Measurements from ENCODE around the gene KCNIP4.

Gene KCNIP4

DNA sequence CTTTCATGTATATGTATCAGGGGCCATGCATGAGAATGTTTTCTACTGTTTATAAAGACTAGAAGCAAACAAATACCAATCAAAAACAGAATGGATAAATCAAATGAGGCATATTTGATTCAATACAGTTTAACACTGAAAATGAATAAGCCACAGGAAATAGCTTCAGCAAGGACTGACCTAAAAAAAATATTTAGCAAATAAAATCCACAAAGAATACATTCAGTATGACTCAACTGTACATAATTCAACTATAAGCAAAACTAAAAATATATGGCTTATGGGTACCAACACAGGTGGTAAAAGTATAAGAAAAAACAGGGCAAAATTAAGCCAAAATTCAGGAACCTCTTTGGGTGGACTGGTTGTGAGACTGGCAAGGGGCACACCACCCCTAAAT lies 112.9 kb downstream of the KCNIP4 start:
- no peak for DNase-seq

DNA sequence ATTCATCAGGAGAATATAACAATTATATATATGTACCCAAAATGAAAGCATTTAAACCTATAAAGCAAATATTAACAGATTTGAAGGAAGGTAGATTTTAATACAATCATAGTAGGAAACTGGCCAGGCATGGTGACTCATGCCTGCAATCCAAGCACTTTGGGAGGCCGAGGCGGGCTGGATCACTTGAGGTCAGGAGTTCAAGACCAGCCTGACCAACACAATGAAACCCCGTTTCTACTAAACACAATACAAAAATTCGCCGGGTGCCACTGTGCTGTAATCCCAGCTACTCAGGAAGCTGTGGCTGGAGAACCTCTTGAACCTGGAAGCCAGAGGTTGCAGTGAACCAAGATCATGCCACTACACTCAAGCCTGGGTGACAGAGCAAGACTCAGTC lies 118.3 kb downstream of the KCNIP4 start:
- DNase-seq: no peak

DNA sequence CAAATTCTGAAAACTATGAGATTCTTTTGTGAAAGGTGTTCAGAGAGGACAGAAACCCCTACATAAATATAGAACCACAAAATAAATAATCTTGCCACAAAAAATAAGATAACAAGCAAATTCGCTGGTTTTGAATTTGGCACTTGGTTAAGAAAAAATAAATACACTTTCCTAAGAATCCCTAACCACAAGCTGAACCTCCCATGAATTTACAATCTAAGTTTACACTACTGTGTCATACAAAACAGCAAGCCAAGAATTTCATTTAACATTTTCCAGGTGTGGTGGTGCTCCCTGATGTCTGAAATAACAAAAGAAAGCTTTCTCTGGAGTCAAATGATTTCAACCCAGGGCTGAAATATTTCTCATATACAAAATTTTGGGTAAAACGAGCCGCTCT lies 121.0 kb downstream of the KCNIP4 start:
- no peak for DNase-seq

DNA sequence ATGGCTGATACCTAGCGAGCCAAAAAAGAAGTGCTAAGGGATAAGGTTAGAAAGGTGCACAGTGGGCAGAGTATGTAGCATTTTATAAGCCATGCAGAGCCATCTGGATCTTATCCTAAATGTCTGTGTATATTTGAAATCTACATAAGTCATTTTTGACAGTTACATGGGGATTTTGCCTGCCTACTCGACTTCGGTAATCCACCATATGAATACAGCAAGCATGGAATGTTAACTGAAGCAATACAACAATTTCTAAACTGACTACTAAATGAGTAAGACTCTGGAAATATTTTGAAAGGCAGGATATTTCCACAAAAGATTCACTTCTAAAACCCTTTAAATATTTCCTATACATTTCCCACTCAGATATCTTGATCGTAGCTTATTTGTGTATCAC lies 122.5 kb downstream of the KCNIP4 start:
- no peak for DNase-seq

DNA sequence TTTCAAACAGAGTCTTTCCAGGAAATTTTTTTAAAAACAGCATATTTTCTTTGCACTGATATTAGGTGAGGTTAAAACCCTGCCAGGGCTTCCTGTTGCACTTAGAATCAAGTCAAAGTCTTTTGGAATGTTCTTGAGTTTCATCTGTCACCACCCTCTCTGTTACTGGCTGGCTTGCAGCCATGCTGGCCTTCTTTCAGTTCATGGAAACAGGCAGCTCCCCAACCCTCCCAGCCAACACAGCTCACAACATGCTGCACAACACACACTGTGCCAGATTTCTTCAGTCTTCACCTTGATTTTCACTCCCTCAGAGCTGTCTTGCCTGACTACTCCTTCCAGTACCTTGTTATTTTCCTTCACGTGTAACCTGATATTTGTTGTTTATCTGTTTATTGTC lies 129.5 kb downstream of the KCNIP4 start:
- DNase-seq: no peak

DNA sequence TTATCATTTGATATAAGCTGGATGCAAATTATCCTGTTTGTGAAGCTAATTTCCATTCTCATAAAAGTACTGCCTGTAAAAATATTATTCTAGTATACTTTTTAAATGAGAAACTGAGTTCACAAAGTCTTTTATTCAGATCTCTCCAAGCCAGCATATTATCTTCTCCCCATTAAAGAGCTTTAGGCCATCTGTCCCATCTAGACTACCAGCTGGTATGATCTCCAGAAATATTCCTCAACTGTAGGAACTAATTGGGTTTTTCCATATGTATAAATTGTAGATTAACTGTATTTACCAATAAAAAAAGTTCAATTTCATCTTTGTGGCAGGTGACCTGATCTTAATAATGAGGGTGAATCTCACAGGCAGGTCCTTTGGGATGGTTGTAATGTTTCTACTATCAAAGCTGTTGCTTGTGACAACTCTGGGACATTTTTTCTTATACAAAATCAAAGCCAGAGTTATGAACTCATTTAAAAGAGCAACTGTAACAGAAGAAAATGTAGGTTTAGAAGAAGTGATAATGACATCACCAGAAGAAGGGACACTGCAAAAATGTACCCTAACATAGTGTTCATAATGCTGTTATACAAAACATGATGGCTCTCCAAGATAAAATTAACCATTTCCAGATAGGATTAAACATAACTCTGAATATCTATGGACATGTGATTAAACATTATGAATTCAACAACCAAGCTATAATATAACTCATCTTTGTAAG lies 132.8 kb downstream of the KCNIP4 start:
- no peak for DNase-seq

DNA sequence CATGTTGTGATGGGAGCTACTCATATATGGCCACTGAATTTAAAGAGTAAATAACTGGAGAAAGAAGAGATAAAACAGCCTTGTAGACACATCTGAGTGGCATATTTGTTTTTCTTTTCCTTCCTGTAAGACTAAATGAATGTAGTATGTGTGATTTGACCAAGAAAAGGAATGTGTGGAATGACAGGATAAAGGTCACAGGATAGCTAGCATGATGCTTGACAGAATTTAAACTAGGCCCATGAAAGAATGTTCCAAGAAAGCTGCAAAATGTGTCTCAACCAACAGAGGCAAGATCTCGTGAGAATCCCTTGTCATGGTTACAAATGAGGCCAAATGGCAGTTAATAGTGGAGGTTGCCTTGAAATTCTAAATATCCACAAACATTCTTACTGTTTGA lies 137.0 kb downstream of the KCNIP4 start:
- no peak for DNase-seq

DNA sequence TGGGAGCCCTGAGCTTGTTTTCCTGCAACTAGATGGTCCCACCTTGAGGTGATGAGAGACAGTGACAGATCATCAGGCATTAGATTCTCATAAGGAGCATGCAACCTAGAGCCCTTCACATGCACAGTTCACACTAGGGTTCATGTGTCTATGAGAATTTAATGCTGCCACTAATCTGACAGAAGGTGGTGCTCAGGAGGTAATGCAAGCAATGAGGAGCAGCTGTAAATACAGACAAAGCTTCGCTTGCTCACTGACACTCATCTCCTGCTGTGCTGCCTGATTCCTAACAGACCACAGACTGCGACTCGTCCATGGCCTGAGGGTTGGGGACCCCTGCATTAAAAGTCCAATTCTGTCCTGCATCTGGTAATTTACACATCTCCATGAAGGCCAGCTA lies 141.6 kb downstream of the KCNIP4 start:
- DNase-seq: no peak

DNA sequence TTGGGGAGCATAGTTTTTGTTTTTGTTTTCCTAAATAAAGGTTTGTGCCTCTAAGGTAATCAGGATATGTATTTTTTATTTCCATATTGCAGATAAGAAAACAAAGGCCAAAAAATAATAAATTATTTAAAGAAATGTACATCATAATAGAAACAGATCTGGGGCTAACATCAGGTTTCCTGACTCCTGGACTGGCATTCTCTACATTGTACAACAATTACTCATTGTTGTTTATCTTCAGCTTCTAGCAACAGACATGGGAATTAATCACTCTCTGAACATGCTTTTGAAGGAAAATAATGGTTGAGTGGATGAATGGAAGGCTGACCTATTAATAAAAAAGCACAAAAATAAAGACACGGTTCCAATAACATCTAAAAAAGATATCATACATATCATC lies 146.2 kb downstream of the KCNIP4 start:
- DNase-seq: no peak

DNA sequence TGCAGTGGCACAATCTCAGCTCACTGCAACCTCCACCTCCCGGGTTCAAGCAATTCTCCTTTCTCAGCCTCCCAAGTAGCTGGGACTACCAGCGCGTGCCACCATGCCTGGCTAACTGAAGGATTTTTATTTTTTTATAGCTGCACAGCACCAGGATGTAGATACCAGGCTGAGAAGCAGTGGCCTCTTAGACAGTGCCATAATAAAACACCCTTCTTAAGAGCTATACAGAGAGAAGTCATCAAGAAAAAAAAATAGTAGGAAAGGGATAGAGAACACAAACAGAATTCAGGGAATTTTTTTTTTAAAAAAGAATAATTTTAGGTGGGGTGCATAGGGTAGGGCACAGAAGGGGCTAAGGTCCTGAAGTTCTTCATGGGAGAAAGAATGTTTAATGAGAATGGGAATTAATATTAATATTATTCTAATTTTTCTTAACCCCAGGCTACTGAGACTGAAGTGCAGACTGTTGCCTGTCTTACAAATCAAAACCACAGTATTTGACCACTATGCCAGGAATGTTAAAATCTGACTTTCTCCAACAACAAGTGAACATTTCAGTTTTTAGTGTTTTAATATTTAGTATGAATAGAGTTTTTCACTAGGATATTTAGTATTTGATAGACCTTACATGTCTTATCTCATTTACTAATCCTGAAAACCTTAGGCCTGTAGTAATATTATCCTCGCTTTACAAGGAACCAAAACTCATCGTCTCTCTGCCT lies 146.7 kb downstream of the KCNIP4 start:
- no peak for DNase-seq

DNA sequence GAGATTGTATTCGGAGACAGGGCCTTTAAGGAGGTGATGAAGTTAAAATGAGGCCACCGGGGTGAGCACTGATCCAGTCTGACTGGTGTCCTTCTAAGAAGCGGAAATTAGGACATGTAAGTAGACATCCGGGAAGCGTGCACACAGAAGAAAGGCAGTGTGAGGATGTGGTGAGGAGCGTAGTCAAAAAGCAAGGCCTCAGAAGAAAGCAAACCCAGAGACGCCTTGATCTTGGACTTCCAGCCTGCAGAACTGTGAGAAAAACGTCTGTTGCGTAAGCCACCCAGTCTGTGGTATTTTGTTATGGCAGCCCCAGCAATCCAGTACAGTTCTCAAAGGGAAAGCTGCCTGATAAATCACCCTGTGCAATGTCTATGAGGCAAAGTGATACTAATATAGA lies 153.5 kb downstream of the KCNIP4 start:
- no peak for DNase-seq

DNA sequence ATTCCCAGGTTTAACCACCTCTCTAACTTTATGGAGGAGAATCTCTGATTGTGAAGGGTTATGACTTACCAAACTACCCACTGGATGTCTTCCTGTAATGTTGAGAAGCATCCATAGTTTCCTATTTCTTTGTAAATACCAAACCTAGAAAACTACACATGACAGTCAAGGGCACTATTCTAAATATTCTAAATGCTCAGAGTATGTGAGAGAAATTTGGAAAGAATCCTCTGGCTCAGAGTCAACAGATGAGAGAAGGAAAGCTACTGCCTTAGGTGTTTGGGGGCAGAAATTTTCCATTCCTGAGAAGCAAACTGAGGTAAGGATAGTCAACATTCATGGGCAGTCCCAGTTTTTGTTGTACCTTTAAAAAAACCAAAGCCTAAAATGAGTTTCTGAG lies 155.8 kb downstream of the KCNIP4 start:
- no peak for DNase-seq

DNA sequence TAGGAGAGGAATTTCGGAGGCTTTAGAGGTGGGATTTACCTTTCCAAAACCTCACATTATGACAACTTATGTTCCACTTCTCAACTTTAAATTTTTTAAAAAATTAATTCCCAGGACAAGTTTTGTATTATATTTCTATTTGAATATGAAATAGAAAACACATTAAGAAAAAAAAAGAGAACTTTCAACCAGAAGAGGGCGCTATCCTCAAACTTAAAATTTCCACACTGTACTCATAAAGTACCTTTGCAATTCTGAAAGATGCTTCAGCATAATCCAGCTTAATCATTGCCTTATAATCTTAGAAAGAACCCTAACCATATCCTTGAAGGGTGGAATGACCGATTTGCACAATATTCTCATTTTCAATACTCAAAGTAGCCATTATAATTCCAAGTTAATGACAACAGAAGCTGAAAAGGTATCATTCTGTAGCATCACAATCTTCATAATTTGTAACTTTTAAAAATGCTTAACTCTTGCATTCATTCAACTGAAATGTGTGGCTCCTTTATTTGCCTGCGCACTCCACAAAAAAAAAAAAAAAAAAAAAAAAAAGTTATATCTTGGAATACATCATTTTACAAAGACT lies 158.0 kb downstream of the KCNIP4 start:
- peak; percentile 14 for DNase-seq

DNA sequence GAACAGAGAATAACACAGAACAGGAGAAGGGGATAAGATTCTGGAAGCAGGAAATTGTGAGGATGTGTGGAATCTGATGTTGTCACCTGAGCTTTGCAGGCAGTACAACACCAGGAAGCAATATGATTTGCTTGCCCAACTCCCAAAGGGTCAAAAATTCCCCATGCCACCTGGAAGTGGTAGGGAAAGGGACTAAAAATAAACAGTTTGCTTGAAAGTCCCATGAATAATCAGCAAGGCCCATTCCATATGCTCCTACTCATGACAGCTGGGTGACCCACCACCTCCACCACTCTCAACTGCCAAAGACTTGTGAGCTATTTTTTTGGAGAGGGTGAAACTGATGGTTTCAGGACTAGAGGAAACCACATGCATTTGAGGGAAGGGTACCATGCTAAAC lies 168.4 kb downstream of the KCNIP4 start:
- no peak for DNase-seq

DNA sequence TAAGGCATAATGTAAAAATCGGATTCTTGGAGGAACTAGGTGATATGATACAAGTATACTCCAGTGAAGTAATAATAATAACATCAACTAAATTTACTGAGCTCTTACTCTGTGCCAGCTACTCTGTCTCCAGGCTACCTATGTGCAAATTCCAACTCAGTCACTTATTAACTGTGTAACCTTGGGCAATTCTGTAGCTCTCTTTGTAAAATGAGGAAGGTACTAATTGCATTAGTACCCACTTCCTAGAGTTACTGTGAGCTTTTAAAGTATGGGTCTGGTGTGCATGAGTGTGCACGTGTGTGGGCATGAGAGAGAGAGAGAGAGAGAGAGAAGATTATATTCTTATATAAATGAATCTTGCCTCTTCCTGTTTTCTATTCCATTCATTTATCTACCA lies 169.9 kb downstream of the KCNIP4 start:
- no peak for DNase-seq

DNA sequence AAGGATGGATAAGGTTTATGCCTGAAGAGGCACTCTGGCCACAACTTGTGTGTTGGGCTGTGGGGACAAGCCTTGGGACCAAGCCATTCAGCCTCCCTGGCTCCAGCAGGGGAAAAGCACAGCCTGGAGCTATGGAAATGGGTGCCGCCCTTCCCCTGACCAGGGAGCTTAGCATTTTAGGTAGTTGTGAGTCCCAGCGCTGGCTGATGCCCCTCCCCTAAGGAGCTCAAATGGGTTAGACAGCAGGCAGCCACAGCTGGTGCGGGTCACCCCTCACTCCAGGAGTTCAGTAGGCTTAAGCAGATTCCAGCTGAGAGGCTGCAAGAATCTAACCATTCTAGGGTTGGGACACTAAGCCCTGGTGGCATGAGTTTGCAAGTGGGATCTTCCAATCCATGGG lies 172.9 kb downstream of the KCNIP4 start:
- no peak for DNase-seq

DNA sequence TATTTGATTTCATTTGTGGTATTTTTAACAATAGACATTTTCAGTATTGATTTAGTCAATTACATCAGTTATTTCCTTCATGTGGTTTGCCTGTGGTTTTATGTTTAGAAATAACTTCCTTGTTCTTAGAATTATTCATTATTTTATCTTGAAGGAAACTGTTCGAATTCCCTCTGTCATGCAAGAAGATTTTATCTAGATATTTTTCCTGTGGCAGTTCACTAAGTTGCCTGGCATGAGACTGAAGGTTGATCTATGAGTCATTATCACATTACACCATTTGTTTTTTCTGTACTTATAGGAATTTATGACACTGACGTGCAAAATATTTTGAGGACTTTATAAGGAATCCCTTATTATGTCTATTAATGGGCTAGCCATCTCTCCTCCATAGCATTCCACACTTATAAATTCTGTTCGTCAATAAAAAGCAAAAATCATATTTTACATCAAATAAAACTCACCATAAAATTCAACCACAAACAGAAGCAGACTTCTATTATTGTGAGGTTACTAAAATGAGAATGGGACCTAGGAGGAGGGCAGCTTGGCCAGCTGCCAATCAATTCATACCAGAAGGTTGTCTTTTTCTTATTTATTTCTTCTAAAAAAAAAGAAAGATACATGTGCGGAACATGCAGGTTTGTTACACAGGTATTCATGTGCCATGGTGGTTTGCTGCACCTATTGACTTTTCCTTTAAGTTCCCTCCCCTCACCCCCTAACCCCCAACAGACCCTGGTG lies 179.0 kb downstream of the KCNIP4 start:
- no peak for DNase-seq

DNA sequence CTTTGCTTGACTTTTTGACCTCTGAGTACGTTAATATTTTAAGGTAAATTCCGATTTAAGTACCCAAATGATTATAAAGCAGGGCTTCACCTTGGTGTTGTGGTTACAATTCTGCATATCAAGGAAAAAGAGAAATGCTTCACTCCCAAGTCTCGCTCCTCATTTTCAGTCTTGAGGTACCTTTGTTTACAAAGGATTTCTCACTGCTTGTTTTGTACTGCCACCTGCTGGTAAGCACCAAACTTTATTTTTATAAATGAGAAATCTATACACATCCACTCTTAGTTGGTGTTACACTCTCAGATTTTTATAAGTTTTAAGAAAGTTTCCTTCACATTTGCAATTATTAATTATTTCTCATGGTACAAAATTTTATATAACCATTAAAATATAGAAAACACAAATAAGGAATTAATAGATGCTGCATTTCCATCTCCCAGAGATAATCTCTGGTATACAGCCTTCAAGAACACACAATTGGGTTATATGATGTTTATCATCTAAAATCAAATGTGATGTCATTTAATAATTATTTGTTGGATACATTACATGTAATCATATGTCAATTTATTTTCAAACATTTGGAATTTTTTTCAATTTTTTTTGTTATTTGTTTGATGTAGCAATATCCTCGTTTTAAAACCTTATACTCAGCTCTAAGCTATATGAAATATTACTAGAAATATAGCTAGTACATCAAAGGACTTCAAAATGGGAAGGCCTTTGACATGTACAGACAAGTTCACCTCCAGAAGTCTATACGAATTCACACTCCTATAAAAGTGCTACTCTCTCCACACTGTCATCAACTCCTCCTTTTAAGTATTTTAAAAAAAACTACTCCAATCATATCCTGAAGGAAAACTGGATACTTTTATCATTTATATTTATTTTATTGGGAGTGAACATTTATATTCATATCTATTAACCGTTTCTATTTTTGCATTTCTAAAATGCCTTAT lies 179.9 kb downstream of the KCNIP4 start:
- DNase-seq: peak; percentile 42

DNA sequence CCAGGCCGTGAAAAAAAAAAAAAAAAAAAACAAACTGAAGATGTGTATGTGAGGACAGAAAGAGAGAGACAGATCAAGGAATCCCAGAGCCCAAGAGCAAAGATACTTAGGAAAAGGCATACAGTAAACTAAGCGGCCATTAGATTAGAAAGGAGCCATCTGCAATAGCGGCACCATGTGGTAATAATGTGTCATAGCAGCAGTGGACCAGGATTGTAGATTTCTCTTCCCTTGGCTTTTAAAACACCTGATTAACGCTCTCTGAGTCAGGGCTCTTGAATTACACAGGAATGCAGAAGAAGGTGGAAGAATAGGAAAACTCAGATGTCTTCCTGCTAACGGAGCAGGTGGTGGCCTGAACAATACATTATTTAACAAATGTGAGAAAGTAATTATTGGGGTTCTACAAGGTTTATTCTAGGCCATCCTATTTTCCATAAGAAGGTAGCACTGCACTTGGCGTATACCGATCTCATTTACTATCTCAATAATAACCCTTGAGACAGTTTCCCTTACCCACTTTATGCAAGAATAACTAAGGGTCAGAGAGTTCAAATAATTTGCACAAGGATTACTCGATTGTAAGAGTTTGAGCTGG lies 182.7 kb downstream of the KCNIP4 start:
- peak; percentile 5 for DNase-seq

DNA sequence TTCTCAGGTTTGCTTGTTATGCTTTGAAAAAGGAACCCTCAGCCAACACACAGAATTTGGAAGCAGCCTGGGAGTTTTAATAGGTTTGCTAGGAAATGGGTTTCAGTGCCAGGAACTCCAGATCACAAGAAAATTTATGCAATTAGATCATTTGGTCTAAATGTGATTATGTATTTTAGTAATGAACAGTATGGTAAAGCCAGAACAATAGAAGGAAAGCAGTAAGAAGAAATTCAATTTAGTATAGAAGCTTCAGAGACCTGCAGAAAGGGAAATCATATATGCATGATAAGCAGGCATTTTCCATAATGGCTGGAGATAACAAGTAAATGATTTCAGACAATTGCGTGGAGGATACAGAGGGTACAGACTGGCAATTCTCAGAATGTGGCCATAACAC lies 184.7 kb downstream of the KCNIP4 start:
- no peak for DNase-seq

DNA sequence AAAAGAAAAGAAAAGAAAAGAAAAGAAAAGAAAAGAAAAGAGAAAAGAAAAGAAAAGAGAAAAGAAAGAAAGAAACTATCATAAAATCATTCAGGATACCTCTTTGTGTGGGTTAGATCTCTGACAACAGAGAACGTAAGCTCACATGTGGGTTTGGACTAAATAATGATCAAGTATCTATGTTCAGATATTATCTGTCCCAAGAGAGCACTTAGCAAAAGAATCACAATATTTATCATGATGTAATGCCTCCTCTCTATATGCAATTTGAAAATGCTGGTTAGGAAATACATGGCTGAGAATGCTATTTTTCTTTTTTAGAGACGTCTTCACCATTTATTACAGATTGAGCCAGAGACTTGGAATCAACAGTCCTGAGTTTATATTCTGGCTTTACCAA lies 191.3 kb downstream of the KCNIP4 start:
- DNase-seq: no peak
